Activated naive CD4-positive, alpha-beta T cell treated with anti-CD3 and anti-CD28 coated beads, Interleukin-2, amount 50 U/mL, for 24 hours (primary cell): ENCODE measurements around the gene VAMP2.
A peak's percentile ranks its signal among the peaks of the same experiment; 100 is the strongest.

Experiments used
- H3K27ac Mint-ChIP-seq: one replicate; pipeline ENCODE4 v1.8.0; 2021; ENCODE audit warnings: mild to moderate bottlenecking, mixed read lengths
- H3K27me3 Mint-ChIP-seq: one replicate; pipeline ENCODE4 v1.8.0; 2021; ENCODE audit warnings: mixed read lengths
- H3K36me3 Mint-ChIP-seq: one replicate; pipeline ENCODE4 v1.8.0; 2021; ENCODE audit warnings: mixed read lengths
- H3K4me1 Mint-ChIP-seq: one replicate; pipeline ENCODE4 v1.8.0; 2021; ENCODE audit warnings: mixed read lengths
- H3K4me3 Mint-ChIP-seq: one replicate; pipeline ENCODE4 v1.8.0; 2021; ENCODE audit warnings: mild to moderate bottlenecking, mixed read lengths
- H3K9me3 Mint-ChIP-seq: one replicate; pipeline ENCODE4 v1.8.0; 2021; ENCODE audit warnings: mixed read lengths

VAMP2 gene

DNA sequence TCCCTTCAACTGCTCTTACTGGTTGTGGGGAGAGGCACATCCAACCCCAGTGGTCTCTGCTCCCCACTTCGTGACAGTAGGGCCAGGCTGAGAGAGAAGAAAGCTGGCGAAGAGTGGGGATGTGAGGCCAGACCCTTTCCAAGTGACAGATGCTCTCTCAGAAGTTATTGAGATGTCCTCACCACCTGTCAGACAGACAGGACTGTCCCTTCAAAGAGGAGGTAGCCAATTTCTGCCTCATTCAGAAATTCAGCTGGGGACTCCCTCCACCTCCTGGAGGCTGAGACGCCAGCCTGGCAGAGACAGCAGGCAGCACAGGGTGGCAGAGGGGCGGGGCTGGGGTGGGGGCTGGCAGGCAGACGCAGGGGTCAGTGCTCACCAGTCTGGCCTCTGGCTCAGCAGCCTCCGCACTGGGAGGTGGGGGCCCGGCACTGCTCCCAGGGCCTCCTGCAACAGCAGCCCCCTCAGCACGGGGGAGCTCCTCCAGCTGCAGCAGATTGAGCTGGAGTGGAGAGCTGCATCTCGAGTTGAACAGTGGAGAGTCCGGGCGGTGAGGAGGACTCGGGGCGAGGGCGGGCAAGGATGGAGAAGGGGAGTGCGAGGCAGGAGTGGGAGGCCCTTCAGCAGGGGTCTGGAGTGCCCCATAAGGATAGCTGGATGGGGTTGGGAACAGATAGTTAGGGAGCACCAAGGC is 19.7 kb downstream of the VAMP2 start:
- no peaks in the 10 kb centered on the region for H3K27me3 Mint-ChIP-seq
- peaks cover 10% of the 10 kb centered on the region for H3K36me3 Mint-ChIP-seq
- H3K4me3 Mint-ChIP-seq: no peak overlapping the region
- H3K9me3 Mint-ChIP-seq: no peaks in the 10 kb centered on the region
- peaks cover 6% of the 10 kb centered on the region for H3K4me1 Mint-ChIP-seq
- no peak overlapping the region for H3K27ac Mint-ChIP-seq

DNA sequence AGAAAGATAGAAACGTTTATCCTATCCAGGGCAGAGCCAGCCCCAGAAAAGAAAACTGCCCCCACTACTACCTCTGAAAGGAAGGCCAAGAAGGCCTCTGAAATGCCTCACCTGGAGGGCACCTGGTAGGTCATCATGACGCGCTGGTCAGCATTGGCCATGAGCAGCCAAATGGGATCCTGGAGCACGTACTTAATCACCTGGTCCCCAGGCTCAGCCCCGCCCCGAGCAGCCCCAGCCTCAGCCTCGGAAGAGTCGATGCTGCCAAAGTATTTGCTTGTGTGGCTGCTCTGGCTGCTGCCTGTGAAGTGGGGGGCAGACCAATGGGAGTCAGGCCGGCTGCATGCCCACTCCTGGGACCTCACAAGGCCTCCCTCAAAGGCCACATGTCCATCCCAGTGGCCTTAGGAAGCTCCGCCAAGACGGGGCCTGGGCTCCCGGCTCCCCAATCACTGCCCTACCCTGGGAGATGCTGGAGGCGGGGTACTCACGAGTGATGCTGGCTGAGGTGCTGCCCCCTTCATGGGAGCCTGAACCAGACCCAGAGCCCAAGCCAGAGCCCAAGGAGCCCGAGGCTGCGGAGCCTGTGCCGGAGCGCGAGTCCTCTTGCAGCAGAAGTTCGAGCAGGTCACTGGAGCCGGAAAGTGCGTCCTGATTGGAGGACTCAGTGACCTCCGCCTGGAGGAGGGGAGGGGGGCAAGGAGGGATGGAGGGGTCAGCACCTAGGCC is 20.4 kb downstream of the VAMP2 start:
- Mint-ChIP-seq H3K27ac (no peak overlapping the region), H3K9me3 (no peaks in the 10 kb centered on the region), H3K27me3 (no peaks in the 10 kb centered on the region), H3K4me1 (peaks cover 6% of the 10 kb centered on the region), H3K4me3 (no peak overlapping the region), H3K36me3 (peaks cover 8% of the 10 kb centered on the region)

GRCh38 chr17:8141741-8142140 is 21.0 kb downstream of the VAMP2 start:
- H3K9me3 Mint-ChIP-seq: no peaks in the 10 kb centered on the region
- peaks cover 6% of the 10 kb centered on the region for H3K36me3 Mint-ChIP-seq

DNA sequence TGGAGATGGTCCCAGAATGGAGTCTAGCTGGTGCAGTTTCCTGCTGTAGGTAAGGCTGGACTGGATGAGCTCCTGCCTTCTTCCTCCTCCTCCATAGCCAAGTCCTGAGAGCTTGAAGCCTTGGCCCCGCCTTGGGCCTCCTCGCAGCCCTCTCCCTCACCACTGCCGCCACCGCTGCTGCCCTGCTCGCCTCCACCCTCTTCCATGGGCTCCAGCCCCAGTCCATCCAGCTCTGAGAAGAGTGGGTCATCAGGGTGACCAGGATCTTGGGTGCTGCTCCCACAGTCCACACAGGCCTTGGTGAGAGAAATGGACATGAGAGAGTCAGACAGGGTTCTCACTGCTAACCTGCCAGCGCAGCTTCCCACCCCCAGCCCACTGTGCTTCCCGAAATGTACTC is 21.7 kb downstream of the VAMP2 start:
- Mint-ChIP-seq H3K9me3 (no peaks in the 10 kb centered on the region), H3K27ac (no peak overlapping the region), H3K36me3 (no peaks in the 10 kb centered on the region)

More at GRCh38 chr17:8141741-8142140, 21.0 kb downstream of the VAMP2 start:
- Mint-ChIP-seq H3K27me3 (no peaks in the 10 kb centered on the region), H3K4me1 (peaks cover 4% of the 10 kb centered on the region), H3K4me3 (no peak overlapping the region), H3K27ac (peak overlapping the region; percentile 30)

GRCh38 chr17:8140065-8141029 is 22.4 kb downstream of the VAMP2 start:
- no peak overlapping the region for H3K27ac Mint-ChIP-seq
- no peaks in the 10 kb centered on the region for H3K9me3 Mint-ChIP-seq
- no peaks in the 10 kb centered on the region for H3K36me3 Mint-ChIP-seq
- H3K4me3 Mint-ChIP-seq: no peak overlapping the region
- no peaks in the 10 kb centered on the region for H3K4me1 Mint-ChIP-seq
- H3K27me3 Mint-ChIP-seq: no peaks in the 10 kb centered on the region

More for the DNA sequence above, 21.7 kb downstream of the VAMP2 start:
- H3K4me1 Mint-ChIP-seq: no peaks in the 10 kb centered on the region
- H3K4me3 Mint-ChIP-seq: no peak overlapping the region
- no peaks in the 10 kb centered on the region for H3K27me3 Mint-ChIP-seq

DNA sequence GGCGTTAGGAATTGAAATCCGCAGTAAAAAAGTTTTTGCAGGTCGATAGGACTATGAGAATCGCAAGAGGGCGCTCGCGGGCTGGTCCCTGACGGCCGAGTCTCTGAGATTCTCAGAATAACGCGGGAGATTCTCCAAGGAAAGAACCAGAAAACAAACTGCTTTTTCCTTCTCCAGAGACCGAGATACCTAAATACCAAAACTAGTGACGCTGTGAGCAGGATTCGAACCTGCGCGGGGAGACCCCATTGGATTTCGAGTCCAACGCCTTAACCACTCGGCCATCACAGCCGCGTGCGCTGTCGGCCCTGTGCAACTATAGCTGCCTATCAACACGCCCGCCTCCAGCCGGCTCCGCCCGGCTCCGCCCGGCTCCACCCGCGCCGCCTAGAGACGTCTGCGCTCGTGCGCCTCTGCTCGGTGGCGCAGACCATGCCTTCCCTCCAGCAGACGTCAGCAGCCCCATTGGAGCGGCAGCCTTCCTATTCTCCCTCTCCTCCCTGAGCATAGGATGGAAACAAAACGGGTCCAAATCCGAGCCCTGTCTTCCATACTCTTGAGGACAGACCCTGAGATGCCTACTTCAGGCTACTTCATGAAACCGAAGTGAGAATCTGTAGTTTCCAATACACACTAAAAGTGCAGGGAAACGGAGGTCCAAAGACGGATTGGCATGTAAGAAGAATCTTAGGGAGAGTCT is 23.9 kb downstream of the VAMP2 start:
- Mint-ChIP-seq H3K27me3 (no peaks in the 10 kb centered on the region), H3K27ac (no peak overlapping the region), H3K4me1 (no peaks in the 10 kb centered on the region), H3K9me3 (no peaks in the 10 kb centered on the region), H3K36me3 (no peaks in the 10 kb centered on the region), H3K4me3 (no peak overlapping the region)

GRCh38 chr17:8138374-8138671 is 24.4 kb downstream of the VAMP2 start:
- no peak overlapping the region for H3K27ac Mint-ChIP-seq
- H3K36me3 Mint-ChIP-seq: no peaks in the 10 kb centered on the region
- no peaks in the 10 kb centered on the region for H3K4me1 Mint-ChIP-seq
- H3K4me3 Mint-ChIP-seq: no peak overlapping the region
- H3K9me3 Mint-ChIP-seq: no peaks in the 10 kb centered on the region
- no peaks in the 10 kb centered on the region for H3K27me3 Mint-ChIP-seq

DNA sequence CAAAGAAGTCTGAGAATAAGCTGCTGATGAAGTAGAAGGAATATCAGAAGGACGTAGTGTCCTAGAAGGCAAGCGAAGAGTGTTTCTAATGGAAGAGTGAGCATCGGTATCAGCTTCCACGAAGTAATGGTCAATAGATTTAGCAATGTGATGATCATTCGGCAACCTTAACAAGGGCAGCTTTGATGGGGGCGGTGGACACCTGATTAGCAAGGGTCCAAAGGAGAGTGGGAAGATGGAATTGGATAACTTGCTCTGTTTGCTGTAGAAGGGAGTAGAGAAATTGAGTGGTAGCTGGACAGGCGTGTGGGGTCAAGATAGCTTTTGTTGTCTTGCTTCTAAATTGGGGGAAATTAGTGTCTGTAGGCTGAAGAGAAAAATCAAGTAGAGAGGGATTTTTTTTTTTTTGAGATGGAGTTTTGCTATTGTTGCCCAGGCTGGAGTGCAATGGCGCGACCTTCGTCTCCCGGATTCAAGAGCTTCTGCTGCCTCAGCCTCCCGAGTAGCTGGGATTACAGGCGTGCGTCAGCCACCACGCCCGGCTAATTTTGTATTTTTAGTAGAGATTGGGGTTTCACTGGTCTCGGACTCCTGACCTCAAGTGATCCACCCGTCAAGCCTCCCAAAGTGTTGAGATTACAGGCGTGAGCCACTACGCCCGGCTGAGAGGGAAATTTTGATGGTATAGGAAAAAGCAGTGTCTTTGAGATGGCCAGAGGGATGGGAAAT is 24.9 kb downstream of the VAMP2 start:
- no peaks in the 10 kb centered on the region for H3K4me1 Mint-ChIP-seq
- H3K27me3 Mint-ChIP-seq: no peaks in the 10 kb centered on the region
- no peaks in the 10 kb centered on the region for H3K36me3 Mint-ChIP-seq
- H3K9me3 Mint-ChIP-seq: no peaks in the 10 kb centered on the region
- no peak overlapping the region for H3K4me3 Mint-ChIP-seq
- H3K27ac Mint-ChIP-seq: no peak overlapping the region

- no peak overlapping the region for H3K4me3 Mint-ChIP-seq
- H3K36me3 Mint-ChIP-seq: no peaks in the 10 kb centered on the region
- no peaks in the 10 kb centered on the region for H3K27me3 Mint-ChIP-seq
- H3K4me1 Mint-ChIP-seq: no peaks in the 10 kb centered on the region
- H3K27ac Mint-ChIP-seq: no peak overlapping the region
- H3K9me3 Mint-ChIP-seq: no peaks in the 10 kb centered on the region
Observed at GRCh38 chr17:8133941-8134340, 28.8 kb downstream of the VAMP2 start.

GRCh38 chr17:8133399-8133798 is 29.3 kb downstream of the VAMP2 start:
- no peak overlapping the region for H3K27ac Mint-ChIP-seq
- no peaks in the 10 kb centered on the region for H3K27me3 Mint-ChIP-seq
- H3K4me1 Mint-ChIP-seq: no peaks in the 10 kb centered on the region
- H3K4me3 Mint-ChIP-seq: no peak overlapping the region
- H3K9me3 Mint-ChIP-seq: no peaks in the 10 kb centered on the region
- no peaks in the 10 kb centered on the region for H3K36me3 Mint-ChIP-seq

GRCh38 chr17:8131844-8132441 is 30.8 kb downstream of the VAMP2 start:
- no peak overlapping the region for H3K4me3 Mint-ChIP-seq
- H3K27me3 Mint-ChIP-seq: no peaks in the 10 kb centered on the region
- no peaks in the 10 kb centered on the region for H3K36me3 Mint-ChIP-seq
- H3K4me1 Mint-ChIP-seq: peaks cover 5% of the 10 kb centered on the region
- peak overlapping the region; percentile 62 for H3K27ac Mint-ChIP-seq
- no peaks in the 10 kb centered on the region for H3K9me3 Mint-ChIP-seq

DNA sequence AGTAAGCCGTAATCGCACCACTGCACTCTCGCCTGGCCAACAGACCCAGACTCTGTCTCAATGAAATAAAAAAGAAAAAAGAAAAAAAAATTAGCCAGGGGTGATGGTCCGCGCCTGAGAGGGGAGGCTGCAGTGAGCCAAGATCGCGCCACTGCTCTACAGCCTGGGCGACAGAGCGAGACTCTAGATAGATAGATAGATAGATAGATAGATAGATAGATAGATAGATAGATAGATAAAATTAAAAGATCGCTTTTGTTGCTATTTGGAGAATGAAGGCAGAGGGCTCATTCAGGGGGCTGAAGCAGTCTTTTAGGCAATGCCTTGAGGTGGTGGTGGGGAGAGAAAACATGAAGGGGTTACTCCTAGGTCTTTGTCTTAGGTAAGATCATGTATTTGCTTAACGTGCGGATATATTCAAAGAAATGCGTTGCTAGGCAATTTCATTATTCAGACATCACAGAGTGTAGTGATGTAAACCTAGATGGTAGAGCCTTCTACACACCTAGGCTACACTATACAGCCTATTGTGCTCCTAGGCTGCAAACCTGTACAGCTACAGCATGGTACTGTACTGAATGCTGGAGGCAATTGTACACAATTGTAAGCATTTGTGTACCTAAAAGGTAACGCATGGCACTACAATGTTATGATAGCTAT is 34.5 kb downstream of the VAMP2 start:
- Mint-ChIP-seq H3K9me3 (no peaks in the 10 kb centered on the region), H3K27me3 (peaks cover 8% of the 10 kb centered on the region), H3K27ac (no peak overlapping the region), H3K4me3 (no peak overlapping the region), H3K36me3 (peaks cover 1% of the 10 kb centered on the region), H3K4me1 (peaks cover 37% of the 10 kb centered on the region)

DNA sequence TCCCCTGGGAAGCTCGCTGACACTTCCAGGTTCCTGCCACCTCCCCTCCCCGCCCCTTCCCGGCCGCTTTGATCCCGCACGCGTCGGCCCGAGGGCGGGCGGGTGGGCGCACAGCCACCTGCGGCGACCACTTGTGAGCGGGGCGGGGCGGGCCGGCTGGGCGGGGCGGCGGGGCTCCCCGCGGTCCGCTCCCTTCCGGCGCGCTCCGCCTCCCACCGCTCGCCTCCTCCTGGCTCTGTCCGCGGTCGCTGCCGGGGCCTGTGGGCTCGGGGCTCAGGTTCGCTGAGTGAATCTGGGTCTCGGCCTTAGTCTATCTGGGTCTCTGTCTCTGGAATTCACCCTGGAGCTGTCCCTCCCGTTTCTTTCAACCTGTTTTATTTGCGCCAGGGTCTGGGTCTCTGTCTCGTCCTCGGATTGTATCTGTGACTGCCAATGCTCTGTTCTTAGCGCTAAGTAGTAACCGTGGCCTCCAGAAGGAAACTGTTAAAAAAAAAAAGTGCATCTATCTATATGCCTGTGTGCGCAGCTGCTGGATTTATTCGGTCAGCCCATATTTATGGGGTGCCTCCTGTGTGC is 36.2 kb downstream of the VAMP2 start:
- H3K27me3 Mint-ChIP-seq: peaks cover 9% of the 10 kb centered on the region
- peak overlapping the region; percentile 100 for H3K27ac Mint-ChIP-seq

More for the DNA sequence above, 36.2 kb downstream of the VAMP2 start:
- Mint-ChIP-seq H3K4me1 (peaks cover 45% of the 10 kb centered on the region), H3K4me3 (peak overlapping the region; percentile 94), H3K9me3 (no peaks in the 10 kb centered on the region), H3K36me3 (peaks cover 1% of the 10 kb centered on the region)
